GM12864 (cell line): ENCODE data around the gene RAD51.

Experiments used
- DNase-seq: peaks from one replicate; pipeline ENCODE4 v3.0.0-alpha.2; 2011; ENCODE audit warnings: low read depth
- H3K4me3 ChIP-seq: 2 replicates; pipeline ENCODE4 v1.5.1; 2011; ENCODE audit warnings: mild to moderate bottlenecking, low read depth, low read length, control low read depth
- TF ChIP-seq, protein P1 (sequence below): IDR thresholded peaks from 2 replicates; pipeline ENCODE4 v1.5.1; 2011; ENCODE audit warnings: low read depth, mild to moderate bottlenecking, moderate library complexity, low read length, control low read depth, inconsistent platforms; ENCODE audit errors: missing control alignments

RAD51 gene

GRCh38 chr15:40756938-40757337 is 62.0 kb downstream of the RAD51 start:
- H3K4me3 ChIP-seq: no peak overlapping the region
- no peak for DNase-seq
- TF ChIP-seq, protein P1, sequence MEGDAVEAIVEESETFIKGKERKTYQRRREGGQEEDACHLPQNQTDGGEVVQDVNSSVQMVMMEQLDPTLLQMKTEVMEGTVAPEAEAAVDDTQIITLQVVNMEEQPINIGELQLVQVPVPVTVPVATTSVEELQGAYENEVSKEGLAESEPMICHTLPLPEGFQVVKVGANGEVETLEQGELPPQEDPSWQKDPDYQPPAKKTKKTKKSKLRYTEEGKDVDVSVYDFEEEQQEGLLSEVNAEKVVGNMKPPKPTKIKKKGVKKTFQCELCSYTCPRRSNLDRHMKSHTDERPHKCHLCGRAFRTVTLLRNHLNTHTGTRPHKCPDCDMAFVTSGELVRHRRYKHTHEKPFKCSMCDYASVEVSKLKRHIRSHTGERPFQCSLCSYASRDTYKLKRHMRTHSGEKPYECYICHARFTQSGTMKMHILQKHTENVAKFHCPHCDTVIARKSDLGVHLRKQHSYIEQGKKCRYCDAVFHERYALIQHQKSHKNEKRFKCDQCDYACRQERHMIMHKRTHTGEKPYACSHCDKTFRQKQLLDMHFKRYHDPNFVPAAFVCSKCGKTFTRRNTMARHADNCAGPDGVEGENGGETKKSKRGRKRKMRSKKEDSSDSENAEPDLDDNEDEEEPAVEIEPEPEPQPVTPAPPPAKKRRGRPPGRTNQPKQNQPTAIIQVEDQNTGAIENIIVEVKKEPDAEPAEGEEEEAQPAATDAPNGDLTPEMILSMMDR: no peak

GRCh38 chr15:40759961-40760360 is 65.0 kb downstream of the RAD51 start:
- H3K4me3 ChIP-seq: no peak overlapping the region
- no peak for DNase-seq
- TF ChIP-seq, protein P1: no peak

DNA sequence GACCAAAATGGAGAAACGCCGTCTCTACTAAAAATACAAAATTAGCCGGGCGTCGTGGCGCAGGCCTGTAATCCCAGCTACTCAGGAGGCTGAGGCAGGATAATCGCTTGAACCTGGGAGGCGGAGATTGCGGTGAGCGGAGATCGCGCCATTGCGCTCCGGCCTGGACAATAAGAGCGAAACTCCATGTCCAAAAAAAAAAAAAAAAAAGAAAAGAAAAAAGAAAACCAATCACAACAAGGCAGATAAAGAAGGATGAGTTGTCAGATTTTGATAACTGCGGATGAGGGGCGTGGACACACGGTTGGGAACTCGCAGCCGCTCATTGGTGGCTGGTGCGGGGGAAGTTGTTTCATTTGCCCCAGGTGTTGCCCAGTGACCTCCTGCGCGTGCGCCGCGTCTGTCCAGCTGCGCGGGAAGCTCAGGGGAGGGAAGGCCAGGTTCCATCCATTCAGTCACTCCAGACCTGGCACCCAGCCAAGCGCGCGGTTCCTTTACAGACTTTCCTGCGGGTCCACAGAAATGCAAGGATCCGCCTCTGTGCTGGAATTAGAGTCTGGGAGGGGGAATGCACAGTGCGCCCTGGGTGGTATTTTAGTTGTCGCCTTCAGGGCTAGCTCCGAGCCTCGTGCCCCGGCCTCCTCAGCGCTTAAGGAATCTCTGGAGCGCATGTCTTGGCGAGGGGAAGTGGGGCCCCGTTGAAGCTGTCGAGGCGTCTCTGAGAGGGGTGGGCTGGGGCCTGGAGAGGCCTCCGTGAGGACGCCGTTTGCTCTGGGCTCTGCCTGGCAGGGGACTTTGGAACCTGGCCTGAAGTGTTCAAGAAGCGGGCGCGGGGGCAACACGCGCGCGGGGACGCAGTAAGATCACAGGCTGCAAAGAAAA is 68.2 kb downstream of the RAD51 start:
- DNase-seq: no peak
- peak overlapping the region; percentile 69 for H3K4me3 ChIP-seq
- TF ChIP-seq, protein P1: no peak

- H3K4me3 ChIP-seq: peak within 1 kb of the TSS; percentile 69
- TF ChIP-seq, protein P1: peak; percentile 38
- DNase-seq: no peak
These were observed 69.0 kb downstream of the RAD51 start, which contains the start of gene GCHFR for GRCh38 chr15:40763801-40764628. TSS of gene GCHFR (plus strand) at chr15:40764068. CDS start at chr15:40764181, 113 bp downstream.

DNA sequence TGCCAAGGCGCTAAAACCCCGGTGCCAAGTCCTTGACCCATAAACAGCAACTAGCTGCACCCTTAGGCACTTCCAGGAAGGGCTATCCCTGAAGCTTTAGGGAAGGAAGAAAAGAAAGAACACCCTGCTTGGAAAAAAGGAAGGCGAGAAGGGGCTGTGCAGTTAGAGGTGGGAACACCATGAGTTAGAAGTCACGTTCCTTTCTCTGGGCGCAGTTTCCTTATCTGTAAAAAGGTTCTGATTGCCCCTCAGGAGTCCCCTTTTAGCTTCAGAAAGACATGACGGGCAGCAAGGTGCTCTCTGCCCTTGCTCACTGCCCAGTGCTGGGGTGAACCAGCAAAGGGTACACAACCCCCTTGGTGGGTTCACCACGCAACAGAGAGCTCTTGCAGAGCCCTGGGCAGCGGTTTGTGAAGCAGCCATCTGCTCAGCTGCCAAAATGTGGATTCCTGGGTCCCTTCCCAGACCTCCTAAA is 69.7 kb downstream of the RAD51 start:
- no peak for DNase-seq
- H3K4me3 ChIP-seq: peak overlapping the region; percentile 69
- TF ChIP-seq, protein P1: no peak

DNA sequence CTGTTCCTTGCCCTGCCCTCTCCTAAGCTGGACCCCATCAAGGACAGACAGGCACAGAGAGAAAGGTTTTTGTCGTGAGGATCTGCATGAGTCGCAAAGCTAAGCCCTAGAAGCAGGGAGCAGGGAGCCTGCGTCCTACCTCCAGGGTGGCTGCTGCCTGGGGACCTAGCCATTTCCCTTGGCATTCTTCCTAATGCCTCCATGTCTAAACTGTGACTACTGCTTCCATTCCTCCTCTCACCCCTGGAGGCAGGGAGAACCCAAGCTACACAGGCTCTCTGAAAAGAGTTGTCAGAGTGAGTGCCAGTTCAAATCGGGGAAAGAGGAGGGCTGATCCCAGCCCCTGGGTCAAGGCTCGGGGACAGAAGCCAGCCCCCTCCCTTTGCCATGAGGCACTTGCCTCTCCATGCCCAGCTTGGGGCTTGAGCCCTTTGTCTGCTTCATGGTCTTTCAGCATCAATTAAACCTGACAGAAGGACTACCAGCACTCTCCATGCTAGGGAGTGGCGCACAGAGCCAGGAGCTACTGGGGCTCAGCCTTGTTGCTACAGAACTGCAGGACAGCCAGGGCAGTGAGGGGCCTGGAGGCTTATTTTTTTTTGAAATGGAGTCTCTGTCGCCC is 71.3 kb downstream of the RAD51 start:
- DNase-seq: no peak
- TF ChIP-seq, protein P1: no peak
- no peak overlapping the region for H3K4me3 ChIP-seq
